ENCODE data around the gene ABLIM1.

Gene ABLIM1

GRCh38 chr10:114389426-114389825, 268.6 kb downstream of the ABLIM1 start:
- DNase-seq (ENCODE audit: low spot score) = no peak

- DNase-seq (ENCODE audit: low spot score) = no peak
Measured at GRCh38 chr10:114388275-114388674, 269.8 kb downstream of the ABLIM1 start.

DNA sequence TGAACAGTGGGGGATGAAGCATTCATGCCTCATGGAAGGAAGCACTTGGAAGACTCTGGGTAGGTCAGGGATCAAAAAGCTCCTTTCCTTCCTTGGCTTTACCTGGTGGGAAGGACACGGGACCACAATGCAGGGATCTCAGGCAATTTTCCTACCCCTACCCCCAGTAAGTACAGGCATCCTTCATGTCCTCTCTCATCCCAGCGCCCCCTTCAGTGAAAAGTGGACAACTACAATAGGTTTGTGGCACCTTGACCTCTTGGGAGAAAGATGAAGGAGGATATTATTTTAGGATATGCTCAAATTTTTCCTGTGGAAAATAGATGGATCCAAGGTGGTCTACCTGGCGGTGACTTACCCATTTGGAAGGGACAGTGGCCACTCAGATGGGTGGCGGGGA, 270.3 kb downstream of the ABLIM1 start:
- DNase-seq (ENCODE audit: low spot score) = no peak

GRCh38 chr10:114386452-114386851, 271.6 kb downstream of the ABLIM1 start:
- DNase-seq (ENCODE audit: low spot score) = no peak

DNA sequence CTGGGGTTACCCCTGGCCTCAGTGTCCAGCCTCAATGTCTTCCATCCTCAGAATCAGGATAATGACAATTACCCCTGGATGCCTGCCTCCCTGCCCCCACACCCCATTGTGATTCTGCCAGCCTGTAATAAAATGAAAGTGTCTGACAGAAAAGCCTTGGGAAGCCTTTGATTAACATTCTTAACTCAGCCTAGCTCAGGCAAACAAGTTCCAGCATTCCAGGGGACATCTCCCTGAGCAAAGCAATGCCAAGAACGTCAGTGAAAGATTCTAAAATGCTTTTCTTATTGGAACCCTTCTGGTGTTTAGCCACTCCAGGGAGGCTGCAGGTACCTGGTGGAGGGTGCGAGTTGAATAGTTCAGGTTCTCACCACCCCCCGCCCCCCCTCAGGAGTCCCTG, 272.5 kb downstream of the ABLIM1 start:
- DNase-seq (ENCODE audit: low spot score) = no peak

GRCh38 chr10:114384601-114385000, 273.5 kb downstream of the ABLIM1 start:
- no peak for DNase-seq (ENCODE audit: low spot score)

- no peak for DNase-seq (ENCODE audit: low spot score)
Measured at GRCh38 chr10:114384181-114384580, 273.9 kb downstream of the ABLIM1 start.

Data from left forelimb (tissue), 1 donor.